GM18508 (cell line): ENCODE measurements around the gene FAM76A.
"Not testable (repeated sequence)": the region's sequence is repeated elsewhere in the genome, so short reads cannot be mapped to it uniquely, and the experiment has no call there.

Experiments used
- ATAC-seq: cut with Tn5 transposase; IDR thresholded peaks from one replicate; pipeline ENCODE4 v1.9.1; 2021; ENCODE audit warnings: moderate number of reproducible peaks; ENCODE audit not compliant: insufficient read depth, unreplicated experiment

FAM76A gene

DNA sequence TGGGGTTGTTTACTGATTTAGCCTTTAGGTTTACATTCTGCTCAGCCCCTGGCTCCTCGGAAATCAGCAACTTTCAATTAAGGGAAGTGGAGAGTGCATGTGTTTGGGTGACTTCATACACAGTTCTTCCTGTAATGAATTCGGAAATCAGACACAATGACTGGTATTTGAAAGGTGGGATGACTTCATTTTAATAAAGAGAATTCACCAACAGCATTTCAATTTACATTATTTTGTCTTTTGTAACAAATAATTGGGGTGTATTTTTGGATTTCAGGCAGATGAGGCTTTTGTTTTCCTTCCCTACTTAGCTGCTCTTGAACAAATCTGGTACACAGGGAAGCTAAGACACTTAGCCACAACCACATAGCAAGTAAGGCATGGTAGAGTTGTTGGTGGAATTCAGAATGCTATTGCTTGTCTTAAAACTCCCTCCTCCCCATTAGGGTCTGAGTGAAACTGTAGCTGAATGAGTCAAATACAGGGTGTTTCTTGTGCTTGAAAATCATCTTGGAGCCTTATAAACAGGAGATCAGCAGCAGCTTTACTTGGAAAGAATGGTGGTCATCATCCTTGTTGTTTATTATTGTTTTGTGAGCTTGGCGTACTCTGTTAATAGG, 48.2 kb downstream of the FAM76A start:
- no peak for ATAC-seq

DNA sequence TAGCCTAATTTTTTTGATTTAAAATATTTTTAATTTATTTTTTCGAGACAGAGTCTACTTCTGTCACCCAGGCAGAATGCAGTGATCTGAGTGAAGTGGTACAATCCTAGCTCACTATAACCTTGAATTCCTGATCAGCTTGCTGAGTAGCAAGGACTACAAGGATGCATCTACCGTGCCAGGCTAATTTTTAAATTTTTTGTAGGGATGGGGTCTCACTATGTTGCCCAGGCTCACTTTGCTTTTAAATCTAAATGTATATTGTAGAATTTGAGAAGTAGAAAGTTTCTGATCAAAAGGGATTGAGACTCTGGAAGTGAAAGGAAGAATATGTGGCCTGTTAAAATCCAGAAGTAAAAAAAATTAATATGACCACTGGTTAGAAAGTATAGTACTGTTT, 48.9 kb downstream of the FAM76A start:
- no peak for ATAC-seq

DNA sequence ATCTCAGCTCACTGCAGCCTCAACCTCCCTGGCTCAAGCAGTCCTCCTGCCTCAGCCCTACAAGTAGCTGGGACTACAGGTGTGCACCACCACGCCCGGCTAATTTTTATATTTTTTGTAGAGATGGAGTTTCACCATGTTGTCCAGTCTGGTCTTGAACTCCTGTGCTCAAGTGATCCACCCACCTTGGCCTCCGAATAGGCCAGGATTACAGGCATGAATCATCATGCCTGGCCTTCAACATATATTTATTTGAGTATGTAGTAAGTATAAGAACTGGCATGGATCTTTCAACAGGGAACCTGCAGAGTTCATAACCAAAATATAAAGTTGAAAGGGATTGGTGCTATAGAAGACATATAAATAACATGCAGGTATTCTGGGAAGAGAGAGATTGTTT, 49.6 kb downstream of the FAM76A start:
- not testable (repeated sequence) for ATAC-seq

DNA sequence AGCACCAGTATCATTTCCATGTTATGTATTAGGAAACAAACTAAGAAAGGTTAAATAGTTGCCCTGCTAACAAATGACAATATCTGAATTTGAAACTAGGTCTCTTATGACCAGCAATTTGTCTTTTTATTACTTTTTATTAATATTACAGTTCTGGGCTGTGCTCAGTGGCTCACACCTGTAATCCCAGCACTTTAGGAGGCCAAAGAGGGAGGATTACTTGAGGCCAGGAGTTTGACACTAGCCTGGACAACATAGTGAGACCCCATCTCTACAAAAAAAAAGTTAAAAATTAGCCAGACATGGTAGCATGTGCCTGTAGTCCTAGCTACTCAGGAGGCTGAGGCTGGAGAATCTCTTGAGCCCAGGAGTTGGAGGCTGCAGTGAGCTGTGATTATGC, 50.5 kb downstream of the FAM76A start:
- not testable (repeated sequence) for ATAC-seq

DNA sequence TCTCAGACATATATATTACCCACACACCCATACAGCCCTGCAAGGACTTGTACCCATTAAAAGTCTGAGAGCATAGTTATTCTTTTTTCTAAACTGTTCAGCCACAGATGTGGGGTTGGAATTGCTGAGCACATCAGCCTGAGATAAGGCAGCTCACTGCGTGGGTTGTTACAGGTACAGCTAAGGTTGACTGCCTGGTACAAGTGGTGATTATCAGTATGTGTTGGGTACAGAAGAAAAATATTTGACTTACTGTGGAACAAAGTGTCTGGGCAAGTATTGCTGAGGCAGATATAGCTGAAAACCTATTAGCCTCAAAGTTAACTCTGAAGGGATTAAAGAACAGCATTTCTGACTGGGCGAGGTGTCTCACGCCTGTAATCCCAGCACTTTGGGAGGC, 52.3 kb downstream of the FAM76A start:
- ATAC-seq = no peak

DNA sequence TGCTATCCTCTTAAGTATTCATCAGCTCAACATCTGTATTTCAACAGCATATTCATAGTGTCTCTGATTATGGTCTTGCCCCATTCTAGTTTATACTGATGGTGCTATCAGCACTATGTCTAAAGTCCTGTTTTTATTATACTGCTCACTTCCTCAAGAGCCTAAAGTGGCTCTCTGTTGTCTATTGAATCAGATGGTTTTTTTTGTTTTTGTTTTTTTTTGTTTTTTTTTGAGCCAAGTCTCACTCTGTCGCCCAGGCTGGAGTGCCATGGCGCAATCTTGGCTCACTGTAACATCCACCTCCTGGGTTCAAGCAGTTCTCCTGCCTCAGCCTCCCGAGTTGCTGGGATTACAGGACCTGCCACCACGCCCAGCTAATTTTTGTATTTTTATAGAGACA, 53.4 kb downstream of the FAM76A start:
- no peak for ATAC-seq

DNA sequence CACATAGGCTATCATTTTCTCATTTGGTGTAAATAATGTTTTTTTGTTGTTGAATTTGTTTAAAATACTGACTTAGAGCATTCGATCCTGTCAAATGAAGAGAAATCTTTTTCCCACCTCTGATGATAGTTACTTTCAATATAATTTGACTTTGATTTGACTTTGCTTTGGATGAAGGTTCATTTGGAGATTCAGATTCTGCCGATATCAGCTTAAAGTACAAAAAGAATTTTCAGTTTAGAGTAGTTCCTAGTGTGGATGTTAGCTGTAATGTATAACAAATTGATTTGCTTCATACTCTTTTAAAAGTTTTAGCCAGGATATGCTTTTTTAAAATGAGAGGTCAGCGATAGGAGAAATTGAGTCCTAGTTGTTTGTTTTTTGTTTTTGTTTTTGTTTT, 57.2 kb downstream of the FAM76A start:
- ATAC-seq = no peak

DNA sequence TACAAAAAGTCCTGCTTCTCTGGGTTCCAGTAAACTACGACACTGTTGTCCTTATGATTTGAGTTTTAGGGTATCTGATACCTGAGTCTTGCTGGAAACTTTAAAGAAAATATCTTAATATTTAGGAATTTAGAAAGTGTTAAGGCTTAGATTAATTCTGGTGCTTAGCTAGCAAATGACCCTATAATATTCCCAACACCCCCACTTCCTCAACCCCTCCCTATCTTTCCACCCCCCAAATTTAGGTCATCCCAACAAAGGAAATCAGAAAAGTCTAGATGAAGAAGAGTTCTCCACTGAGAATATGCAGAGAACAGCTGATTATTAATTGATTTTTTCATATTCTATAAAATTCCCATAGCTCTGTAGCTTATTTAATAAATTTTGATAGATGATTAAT, 58.9 kb downstream of the FAM76A start:
- ATAC-seq = no peak

DNA sequence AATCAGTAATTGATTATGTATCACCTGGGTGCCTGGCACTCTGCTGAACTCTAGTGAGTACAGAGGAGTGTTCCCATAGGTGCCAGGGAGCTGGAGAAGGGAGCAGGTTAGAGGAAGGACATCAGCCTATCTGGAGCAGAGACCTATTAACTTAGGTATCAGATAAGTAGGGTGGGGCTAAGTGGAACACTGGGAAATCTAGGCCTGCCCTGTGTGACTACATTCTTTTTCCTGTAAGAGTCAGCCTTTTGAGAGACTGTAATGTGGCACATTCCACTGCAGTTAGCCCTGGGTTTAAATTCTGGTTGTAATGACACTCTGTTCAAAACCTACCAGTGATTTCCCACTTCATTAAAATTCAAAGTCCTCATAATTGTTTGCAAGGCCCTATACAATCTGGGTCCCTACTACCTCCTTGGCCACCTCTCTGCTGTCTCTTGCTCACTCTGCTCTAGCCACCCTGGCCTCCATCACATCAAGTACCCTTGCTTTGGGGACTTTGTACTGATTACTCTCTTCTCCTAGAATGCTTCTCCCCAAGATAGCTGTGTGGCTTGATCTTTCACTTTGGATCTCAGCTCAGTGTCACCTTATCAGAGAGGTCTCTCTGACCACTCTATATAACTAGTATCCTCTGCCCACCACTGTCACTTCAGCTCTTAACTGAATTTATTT, 60.2 kb downstream of the FAM76A start:
- ATAC-seq = no peak

DNA sequence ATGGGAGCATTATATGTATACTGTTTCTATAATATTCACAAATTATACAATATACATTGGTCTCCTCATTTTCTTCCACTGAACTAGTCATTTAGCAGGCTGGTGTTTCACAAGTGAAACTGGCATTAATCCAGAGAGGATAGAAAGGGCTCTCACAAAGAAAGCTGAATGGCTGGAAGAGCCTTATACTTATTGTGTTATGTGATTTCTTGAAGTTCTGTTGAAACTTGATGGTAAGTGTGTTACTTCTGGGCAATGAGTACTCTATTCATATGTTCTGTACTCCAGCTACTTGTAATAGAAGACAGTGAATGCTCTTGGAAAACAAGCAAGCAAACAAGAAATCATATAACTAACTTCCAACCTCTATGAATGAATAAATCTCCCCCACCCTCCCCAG, 62.1 kb downstream of the FAM76A start:
- no peak for ATAC-seq

DNA sequence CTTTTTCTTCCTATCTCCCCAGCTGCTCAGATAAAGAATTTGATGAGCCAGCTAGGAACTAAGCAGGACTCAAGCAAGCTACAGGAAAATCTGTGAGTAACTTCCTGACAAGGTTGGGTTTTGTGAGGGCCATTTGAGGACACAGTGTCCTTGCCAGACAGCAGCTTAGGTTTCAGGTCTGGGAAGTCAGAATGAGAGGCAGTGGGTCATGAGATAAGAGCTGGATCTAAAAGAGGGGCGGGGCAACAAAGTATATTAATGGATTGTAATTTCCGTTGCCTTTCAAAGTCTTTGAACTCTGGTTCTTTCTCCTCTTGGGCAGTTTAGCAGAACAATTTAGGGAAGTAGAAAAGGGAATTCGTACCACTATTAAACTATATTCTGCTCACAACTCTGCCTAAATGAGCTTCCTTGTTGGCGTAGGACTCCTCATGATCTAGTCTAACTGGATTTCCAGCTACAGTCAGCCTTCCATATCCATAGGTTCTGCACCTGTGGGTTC, 63.8 kb downstream of the FAM76A start:
- ATAC-seq = no peak

DNA sequence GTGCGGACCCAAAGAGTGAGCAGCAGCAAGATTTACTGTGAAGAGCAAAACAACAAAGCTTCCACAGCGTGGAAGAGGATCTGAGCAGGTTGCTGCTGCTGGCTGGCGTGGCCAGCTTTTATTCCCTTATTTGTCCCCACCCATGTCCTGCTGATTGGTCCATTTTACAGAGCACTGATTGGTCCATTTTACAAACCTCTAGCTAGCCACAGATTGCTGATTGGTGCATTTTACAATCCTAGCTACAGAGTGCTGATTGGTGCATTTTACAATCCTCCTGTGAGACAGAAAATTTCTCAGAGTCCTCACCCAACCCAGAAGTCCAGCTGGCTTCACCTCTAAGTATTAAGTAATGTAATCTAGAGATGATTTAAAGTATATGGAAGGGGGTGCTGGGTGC, 64.5 kb downstream of the FAM76A start:
- ATAC-seq = not testable (repeated sequence)

DNA sequence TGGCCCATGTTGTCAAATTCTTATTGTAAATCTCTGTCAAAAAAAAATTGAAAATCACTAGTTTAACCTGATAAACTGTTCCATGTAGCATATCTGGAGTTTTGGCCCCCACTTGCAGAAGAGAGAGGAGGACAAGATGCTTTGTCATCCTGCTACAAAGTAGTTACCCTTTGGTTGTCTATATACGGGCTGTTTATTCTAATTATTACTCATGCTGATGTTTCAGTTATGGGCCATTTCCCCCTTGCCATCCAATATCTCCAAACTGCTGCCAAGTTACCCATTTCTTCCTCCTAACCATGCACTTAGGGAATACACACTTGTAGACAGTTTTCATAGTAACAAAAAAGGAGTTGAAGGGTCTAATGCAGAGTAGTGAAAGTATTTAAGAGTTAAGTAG, 69.8 kb downstream of the FAM76A start:
- no peak for ATAC-seq

DNA sequence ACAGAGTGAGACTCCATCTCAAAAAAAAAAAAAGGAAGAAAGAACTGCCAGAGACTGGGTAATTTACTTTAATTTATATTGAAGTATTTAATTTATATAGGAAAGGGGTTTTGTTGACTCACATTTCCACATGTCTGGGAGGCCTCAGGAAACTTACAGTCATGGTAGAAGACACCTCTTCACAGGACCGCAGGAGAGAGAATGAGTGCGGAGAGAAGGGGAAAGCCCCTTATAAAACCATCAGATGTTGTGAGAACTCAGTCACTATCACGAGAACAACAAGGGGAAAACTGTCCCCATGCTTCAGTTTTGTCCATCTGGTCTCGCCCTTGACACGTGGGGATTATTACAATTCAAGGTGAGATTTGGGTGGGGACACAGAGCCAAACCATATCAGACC, 79.0 kb downstream of the FAM76A start:
- no peak for ATAC-seq

DNA sequence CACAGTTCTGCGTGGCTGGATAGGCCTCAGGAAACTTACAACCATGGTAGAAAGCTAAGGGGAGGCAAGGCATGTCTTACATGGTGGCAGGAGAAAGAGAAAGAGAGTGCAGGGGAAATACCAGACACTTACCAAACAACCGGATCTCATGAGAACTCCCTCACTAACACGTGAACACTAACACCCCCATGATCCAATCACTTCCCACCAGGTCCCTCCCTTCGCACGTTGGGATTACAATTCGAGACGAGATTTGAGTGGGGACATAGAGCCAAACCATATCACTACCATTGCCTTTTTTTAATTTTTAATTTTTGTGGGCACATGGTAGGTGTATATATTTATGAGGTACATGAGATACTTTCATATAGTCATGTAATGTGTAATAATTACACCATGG, 81.0 kb downstream of the FAM76A start:
- no peak for ATAC-seq

DNA sequence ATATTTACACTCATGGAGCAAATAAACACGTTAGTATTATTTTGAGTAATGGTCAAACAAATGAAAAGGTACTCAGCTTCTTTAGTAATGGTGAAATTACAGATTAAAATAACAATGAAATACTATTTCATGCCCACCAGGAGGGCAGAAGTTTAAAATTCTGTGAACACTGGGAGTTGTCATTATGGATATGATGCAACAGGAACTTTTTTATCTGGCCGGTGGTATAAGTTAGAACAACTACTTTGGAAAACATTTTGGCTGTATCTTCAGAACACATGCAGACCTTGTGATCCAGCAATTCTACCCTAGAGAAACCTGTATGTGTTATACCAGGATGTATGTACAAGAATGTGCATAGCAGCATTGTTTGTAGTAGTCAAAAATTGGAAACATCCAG, 81.6 kb downstream of the FAM76A start:
- ATAC-seq = no peak

DNA sequence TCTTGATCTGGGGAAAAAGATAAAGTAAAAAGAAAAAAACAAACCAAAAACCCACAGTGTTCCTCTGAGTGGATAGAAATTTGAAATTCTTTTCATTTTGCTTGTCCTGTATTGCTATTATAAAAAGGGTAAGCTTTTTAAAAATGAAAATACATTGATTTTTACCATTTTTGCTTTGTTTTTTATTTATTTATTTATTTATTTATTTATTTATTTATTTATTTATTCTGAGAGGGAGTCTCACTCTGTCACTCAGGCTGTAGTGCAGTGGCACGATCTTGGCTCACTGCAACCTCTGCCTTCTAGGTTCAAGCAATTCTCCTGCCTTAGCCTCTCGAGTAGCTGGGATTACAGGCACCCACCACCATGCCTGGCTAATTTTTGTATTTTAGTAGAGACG, 82.4 kb downstream of the FAM76A start:
- not testable (repeated sequence) for ATAC-seq

DNA sequence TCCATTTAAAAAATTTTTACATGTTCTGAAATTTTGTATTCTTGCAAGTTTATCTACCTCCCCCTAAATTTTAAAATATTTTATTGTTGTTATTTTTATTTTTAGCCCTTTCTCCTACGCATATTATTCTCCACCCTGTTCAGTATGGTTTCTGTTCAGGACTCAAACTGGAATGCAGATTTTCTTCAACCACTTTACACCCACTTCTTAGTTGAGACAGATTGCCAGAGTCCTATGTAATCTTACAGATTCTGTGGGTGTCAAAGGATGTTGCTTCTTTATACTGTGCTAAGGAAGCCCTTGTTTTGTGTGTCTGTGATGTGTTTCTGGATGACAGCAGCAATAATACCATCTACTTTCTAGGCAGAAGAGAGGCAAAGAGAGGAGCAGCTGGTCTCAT, 84.1 kb downstream of the FAM76A start:
- no peak for ATAC-seq

DNA sequence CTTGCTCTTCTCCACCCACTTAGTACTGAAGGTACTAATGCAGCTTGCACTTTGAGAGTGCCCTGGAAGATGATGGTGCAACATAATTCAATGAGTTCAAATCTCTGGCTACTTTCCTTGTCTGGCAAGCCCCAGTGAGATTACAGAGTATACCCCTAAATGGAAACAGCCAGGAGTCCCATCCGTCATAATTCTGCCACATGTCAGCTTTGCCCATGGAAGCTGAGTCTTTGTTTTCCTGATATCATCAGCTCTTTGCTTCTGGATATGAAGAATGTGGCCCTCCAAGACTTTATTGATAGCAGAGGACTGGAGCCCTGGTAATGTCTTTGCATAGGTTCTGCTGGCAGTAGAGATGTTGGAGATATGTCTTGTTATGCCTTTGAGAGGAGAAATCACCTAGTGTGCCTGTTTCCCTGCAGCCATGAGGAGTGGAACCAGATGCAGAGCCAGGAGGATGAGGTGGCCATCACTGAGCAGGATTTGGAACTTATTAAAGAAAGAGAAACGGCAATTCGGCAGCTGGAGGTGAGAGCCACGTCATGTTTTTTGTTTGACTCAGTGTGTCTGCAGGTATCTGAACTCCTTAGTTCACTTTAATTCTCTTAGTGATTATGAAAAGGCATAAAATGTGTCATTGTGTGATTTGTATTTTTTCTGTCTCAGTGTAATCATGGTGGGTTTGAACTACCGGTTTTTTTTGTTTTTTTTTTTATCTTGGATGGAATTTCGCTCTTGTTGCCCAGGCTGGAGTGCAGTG, 86.2 kb downstream of the FAM76A start:
- ATAC-seq = no peak
